Upper lobe of right lung (tissue), 1 donor: ENCODE data around the gene BICC1. TPM values are rescaled to one million over a fixed set of nuclear protein-coding genes. Genes with fewer than 3 reads are reported as not detected.

Experiments used
- ATAC-seq: fragments of 200-7000 bp; cut with Tn5 transposase; one replicate; pipeline ENCODE4 v1.9.1; 2020; ENCODE audit warnings: mild to moderate bottlenecking, moderate library complexity
- DNase-seq: peaks from one replicate; pipeline ENCODE4 v3.0.0-alpha.2; 2020
- H3K27ac ChIP-seq: fragments of 200-600 bp; one replicate; pipeline ENCODE4 v1.8.0; 2022
- H3K27me3 ChIP-seq: fragments of 200-600 bp; one replicate; pipeline ENCODE4 v1.8.0; 2022; ENCODE audit warnings: mild to moderate bottlenecking
- H3K36me3 ChIP-seq: fragments of 200-600 bp; one replicate; pipeline ENCODE4 v1.8.0; 2022
- H3K4me1 ChIP-seq: fragments of 200-600 bp; one replicate; pipeline ENCODE4 v1.8.0; 2022
- H3K4me3 ChIP-seq: fragments of 200-600 bp; one replicate; pipeline ENCODE4 v1.8.0; 2022; ENCODE audit warnings: mild to moderate bottlenecking
- H3K9me3 ChIP-seq: fragments of 200-600 bp; one replicate; pipeline ENCODE4 v1.8.0; 2022
- CTCF ChIP-seq: fragments of 200-600 bp; IDR thresholded peaks from one replicate; pipeline ENCODE4 v1.8.0; 2022; ENCODE audit warnings: antibody characterized with exemption
- intact Hi-C: fragments of 100-400 bp; cut with DNase I; formaldehyde crosslinking; loops from one replicate; pipeline ENCODE4 v1.11.0; 2022
- total RNA-seq: library from RNA; stranded (reverse); fragmentation: NEBNext Ultra II Directional; extraction: Animal tissue kit (Norgen Biotek cat#: 25700); gene quantifications from one replicate; pipeline ENCODE4 v1.2.1, GENCODE V29; 2021
- donor health status: DM: no; HTN: yes; CAD: no; lungs with severe emphysema.

The BICC1 gene
- total RNA-seq, 1 donor from 2014 or later: 9.2 TPM

- Histone ChIP-seq H3K36me3 (no peaks in the 10 kb centered on the region), H3K4me1 (no peaks in the 10 kb centered on the region), H3K27me3 (no peaks in the 10 kb centered on the region), H3K27ac (no peak overlapping the region), H3K4me3 (no peak overlapping the region), H3K9me3 (peaks cover 5% of the 10 kb centered on the region)
- no peak for DNase-seq
- ATAC-seq: no peak
- intact Hi-C loops: no loop called here
- no peak for TF ChIP-seq CTCF
These were observed 181.2 kb downstream of the BICC1 start for GRCh38 chr10:58693919-58694318.

GRCh38 chr10:58695022-58695421 lies 182.3 kb downstream of the BICC1 start:
- Histone ChIP-seq H3K27me3 (no peaks in the 10 kb centered on the region), H3K4me1 (no peaks in the 10 kb centered on the region), H3K36me3 (no peaks in the 10 kb centered on the region), H3K4me3 (no peak overlapping the region), H3K9me3 (peaks cover 5% of the 10 kb centered on the region), H3K27ac (no peak overlapping the region)
- ATAC-seq (no peak), DNase-seq (no peak)
- TF ChIP-seq CTCF: no peak
- intact Hi-C loops: no loop called here

- H3K27ac ChIP-seq: no peak overlapping the region
- intact Hi-C loops: no loop called here
- no peak for ATAC-seq
- H3K36me3 ChIP-seq: no peaks in the 10 kb centered on the region
- H3K4me1 ChIP-seq: no peaks in the 10 kb centered on the region
- H3K9me3 ChIP-seq: peaks cover 5% of the 10 kb centered on the region
- H3K4me3 ChIP-seq: no peak overlapping the region
- DNase-seq: no peak
- no peak for TF ChIP-seq CTCF
- no peaks in the 10 kb centered on the region for H3K27me3 ChIP-seq
These were observed 184.1 kb downstream of the BICC1 start for GRCh38 chr10:58696736-58697135.

GRCh38 chr10:58697691-58698090 lies 185.0 kb downstream of the BICC1 start:
- Histone ChIP-seq H3K27ac (no peak overlapping the region), H3K27me3 (no peaks in the 10 kb centered on the region), H3K4me1 (no peaks in the 10 kb centered on the region), H3K36me3 (no peaks in the 10 kb centered on the region), H3K4me3 (no peak overlapping the region), H3K9me3 (no peaks in the 10 kb centered on the region)
- no peak for ATAC-seq
- no peak for DNase-seq
- TF ChIP-seq CTCF: no peak
- intact Hi-C loops: no loop called here

GRCh38 chr10:58698777-58699356 lies 186.2 kb downstream of the BICC1 start:
- Histone ChIP-seq H3K27ac (no peak overlapping the region), H3K4me1 (no peaks in the 10 kb centered on the region), H3K4me3 (no peak overlapping the region), H3K36me3 (no peaks in the 10 kb centered on the region), H3K27me3 (no peaks in the 10 kb centered on the region), H3K9me3 (no peaks in the 10 kb centered on the region)
- no peak for ATAC-seq
- TF ChIP-seq CTCF: no peak
- no peak for DNase-seq
- intact Hi-C loops: no loop called here

GRCh38 chr10:58700591-58700990 lies 187.9 kb downstream of the BICC1 start:
- Histone ChIP-seq H3K4me1 (no peaks in the 10 kb centered on the region), H3K36me3 (no peaks in the 10 kb centered on the region), H3K9me3 (no peaks in the 10 kb centered on the region), H3K4me3 (no peak overlapping the region), H3K27me3 (no peaks in the 10 kb centered on the region), H3K27ac (no peak overlapping the region)
- no peak for TF ChIP-seq CTCF
- DNase-seq: no peak
- intact Hi-C loops: no loop called here
- ATAC-seq: no peak
